Naive thymus-derived CD4-positive, alpha-beta T cell (primary cell): Measurements from ENCODE around the gene ZNF860. TPM values are rescaled to one million over a fixed set of nuclear protein-coding genes. Genes with fewer than 3 reads are reported as not detected.
"Not testable (repeated sequence)": the region's sequence is repeated elsewhere in the genome, so short reads cannot be mapped to it uniquely, and the experiment has no call there.

Source experiments
- ATAC-seq: fragments of 150-1000 bp; cut with Tn5 transposase; 2 replicates; pipeline ENCODE4 v1.10.0; 2021; ENCODE audit warnings: mild to moderate bottlenecking, moderate library complexity
- CTCF ChIA-PET: fragments of 350-600 bp; sonication (Branson Sonifier 250); formaldehyde crosslinking; loops from one replicate; lab custom pipeline; 2021; ENCODE audit warnings: antibody characterized with exemption; lab: Charles Lee
- POLR2A ChIA-PET: fragments of 350-600 bp; sonication (Branson Sonifier 250); formaldehyde crosslinking; loops from one replicate; lab custom pipeline; 2021; ENCODE audit warnings: antibody characterized with exemption, inconsistent platforms; lab: Charles Lee
- DNase-seq, 9 donors: peaks; one replicate each; pipeline versions ENCODE4 v3.0.0 to v3.0.0-alpha.2; 2020 to 2022; ENCODE audit warnings: mixed read lengths in 1 of 9
- H3K27ac ChIP-seq: one replicate; pipeline ENCODE4 v1.7.0; 2013; ENCODE audit warnings: mild to moderate bottlenecking, low read depth, low read length, moderate library complexity
- H3K27me3 ChIP-seq, 2 donors: one replicate each; pipeline ENCODE4 v1.7.0; 2013; ENCODE audit warnings: low read length in 2 of 2, mild to moderate bottlenecking in 2 of 2, moderate library complexity in 2 of 2; ENCODE audit not compliant: control insufficient read depth in 2 of 2, insufficient read depth in 2 of 2
- H3K36me3 ChIP-seq, 3 experiments: 1 replicate in 2 of 3; 2 replicates in 1 of 3; pipeline ENCODE4 v1.7.0; 2013; ENCODE audit warnings: low read length in 3 of 3, mild to moderate bottlenecking in 3 of 3, moderate library complexity in 1 of 3; ENCODE audit not compliant: insufficient read depth in 3 of 3, control insufficient read depth in 2 of 3
- H3K4me1 ChIP-seq, 2 donors: one replicate each; pipeline ENCODE4 v1.7.0; 2013; ENCODE audit warnings: low read length in 2 of 2, mild to moderate bottlenecking in 2 of 2, moderate library complexity in 1 of 2; ENCODE audit not compliant: control insufficient read depth in 2 of 2, insufficient read depth in 2 of 2
- H3K4me3 ChIP-seq: 2 replicates; pipeline ENCODE4 v1.7.0; 2013; ENCODE audit warnings: mild to moderate bottlenecking, low read length
- H3K9me3 ChIP-seq, 3 experiments: 1 replicate in 2 of 3; 2 replicates in 1 of 3; pipeline ENCODE4 v1.7.0; 2013; ENCODE audit warnings: low read length in 3 of 3; ENCODE audit not compliant: control insufficient read depth in 2 of 3
- H3K27ac Mint-ChIP-seq, 9 donors: one replicate each; pipeline ENCODE4 v1.8.0; 2020 to 2022; ENCODE audit warnings: mixed read lengths in 9 of 9, mild to moderate bottlenecking in 8 of 9, moderate library complexity in 5 of 9, inconsistent platforms in 2 of 9
- H3K27me3 Mint-ChIP-seq, 5 donors: one replicate each; pipeline ENCODE4 v1.8.0; 2021 to 2022; ENCODE audit warnings: mixed read lengths in 5 of 5, mild to moderate bottlenecking in 1 of 5
- H3K36me3 Mint-ChIP-seq, 5 donors: one replicate each; pipeline ENCODE4 v1.8.0; 2020 to 2022; ENCODE audit warnings: mixed read lengths in 5 of 5, mild to moderate bottlenecking in 3 of 5, inconsistent platforms in 1 of 5
- H3K4me1 Mint-ChIP-seq, 7 donors: one replicate each; pipeline ENCODE4 v1.8.0; 2020 to 2022; ENCODE audit warnings: mixed read lengths in 7 of 7, mild to moderate bottlenecking in 3 of 7, inconsistent platforms in 1 of 7
- H3K4me3 Mint-ChIP-seq, 10 donors: one replicate each; pipeline ENCODE4 v1.8.0; 2020 to 2022; ENCODE audit warnings: mild to moderate bottlenecking in 10 of 10, mixed read lengths in 10 of 10, moderate library complexity in 6 of 10, inconsistent platforms in 2 of 10
- H3K9me3 Mint-ChIP-seq, 11 donors: one replicate each; pipeline ENCODE4 v1.8.0; 2020 to 2022; ENCODE audit warnings: mixed read lengths in 11 of 11, mild to moderate bottlenecking in 4 of 11, inconsistent platforms in 1 of 11, moderate library complexity in 1 of 11
- intact Hi-C, 2 donors: fragments of 100-400 bp; cut with micrococcal nuclease; formaldehyde crosslinking; loops; one replicate each; pipeline ENCODE4 v1.15.1; 2023
- polyA plus RNA-seq, 2 donors: library from polyadenylated mRNA; unstranded; fragments of 300-500 nt; fragmentation: Illumina TruSeq; gene quantifications; one replicate each; pipeline ENCODE4 v1.2.3, GENCODE V29; 2021
- total RNA-seq, 6 experiments: library from RNA in 5 of 6; stranded (reverse) in 5 of 6; gene quantifications; 1 replicate in 5 of 6; 2 replicates in 1 of 6; pipeline ENCODE4 v1.2.3 and lab custom pipeline; 2021 to 2026

Gene ZNF860
- total and polyA plus RNA-seq, 7 experiments from 2014 or later: 0.11 to 0.32 (median 0.15) TPM; not detected in 4

- intact Hi-C loops: no loop called here
- ChIA-PET CTCF (no interaction called here), POLR2A (no interaction called here)
Measured at GRCh38 chr3:32009957-32010356, 28.4 kb downstream of the ZNF860 start.

GRCh38 chr3:32010699-32011098 lies 29.1 kb downstream of the ZNF860 start:
- H3K4me3 Mint-ChIP-seq, intact Hi-C loops, ATAC-seq, POLR2A ChIA-PET, H3K36me3 ChIP-seq, H3K36me3 Mint-ChIP-seq, H3K27ac ChIP-seq, H3K27me3 ChIP-seq, H3K4me1 ChIP-seq, H3K4me3 ChIP-seq, CTCF ChIA-PET, H3K9me3 ChIP-seq, DNase-seq, H3K9me3 Mint-ChIP-seq, H3K27ac Mint-ChIP-seq: not testable (repeated sequence)
- Mint-ChIP-seq H3K27me3 (peaks cover 5 to 37% (median 8%) of the 10 kb centered on the region in 5 donors), H3K4me1 (peaks cover 3 to 10% (median 7%) of the 10 kb centered on the region in 7 donors)

More at GRCh38 chr3:32009957-32010356, 28.4 kb downstream of the ZNF860 start:
- Mint-ChIP-seq H3K27ac (no peak overlapping the region), H3K4me1 (peaks cover 3 to 10% (median 7%) of the 10 kb centered on the region in 7 donors), H3K4me3 (no peak overlapping the region), H3K27me3 (peaks cover 5 to 35% (median 8%) of the 10 kb centered on the region in 5 donors), H3K9me3 (peaks cover 0 to 1% (median 0%) of the 10 kb centered on the region in 11 donors), H3K36me3 (peaks cover 0 to 2% (median 0%) of the 10 kb centered on the region in 5 donors)
- peak in 1 of 9 donors; percentile 19 for DNase-seq
- Histone ChIP-seq H3K27me3 (no peaks in the 10 kb centered on the region), H3K4me3 (no peak overlapping the region), H3K4me1 (no peaks in the 10 kb centered on the region), H3K36me3 (no peaks in the 10 kb centered on the region), H3K9me3 (no peaks in the 10 kb centered on the region), H3K27ac (no peak overlapping the region)
- peak; percentile 31 for ATAC-seq

GRCh38 chr3:32015638-32016037 lies 34.1 kb downstream of the ZNF860 start:
- DNase-seq: not testable (repeated sequence)

GRCh38 chr3:32017286-32017685 lies 35.7 kb downstream of the ZNF860 start:
- POLR2A ChIA-PET: no interaction called here

More at GRCh38 chr3:32015638-32016037, 34.1 kb downstream of the ZNF860 start:
- H3K27me3 ChIP-seq, intact Hi-C loops, H3K4me1 ChIP-seq, H3K36me3 Mint-ChIP-seq, H3K36me3 ChIP-seq, POLR2A ChIA-PET, H3K4me3 Mint-ChIP-seq, H3K4me1 Mint-ChIP-seq, H3K9me3 ChIP-seq, ATAC-seq, H3K4me3 ChIP-seq, H3K27ac Mint-ChIP-seq, H3K27ac ChIP-seq, H3K9me3 Mint-ChIP-seq: not testable (repeated sequence)
- H3K27me3 Mint-ChIP-seq: peaks cover 0 to 30% (median 0%) of the 10 kb centered on the region in 5 donors
- CTCF ChIA-PET: interaction anchor here (5.1 kb wide), 1 partner anchor 129 kb away, joined by 44 read pairs; no protein-coding TSS in a partner anchor

GRCh38 chr3:32018757-32019564 lies 37.4 kb downstream of the ZNF860 start:
- intact Hi-C loops: loop anchor here (1.0 kb wide), 3 partner anchors 95 to 321 kb away; no protein-coding TSS in a partner anchor
- peak in 6 of 9 donors; percentile 16 to 39 (median 32) for DNase-seq
- Histone ChIP-seq H3K27ac (no peak overlapping the region), H3K9me3 (no peaks in the 10 kb centered on the region), H3K4me1 (no peaks in the 10 kb centered on the region), H3K36me3 (no peaks in the 10 kb centered on the region), H3K27me3 (no peaks in the 10 kb centered on the region), H3K4me3 (no peak overlapping the region)
- no peaks in the 10 kb centered on the region for H3K36me3 Mint-ChIP-seq
- peaks cover 0 to 3% (median 0%) of the 10 kb centered on the region in 11 donors for H3K9me3 Mint-ChIP-seq
- peaks cover 0 to 5% (median 0%) of the 10 kb centered on the region in 7 donors for H3K4me1 Mint-ChIP-seq
- no peak overlapping the region for H3K4me3 Mint-ChIP-seq
- no peak overlapping the region for H3K27ac Mint-ChIP-seq
- POLR2A ChIA-PET: interaction anchor here (0.7 to 0.9 kb wide), 2 partner anchors 123 to 125 kb away, joined by 4 to 5 read pairs; no protein-coding TSS in a partner anchor
- ATAC-seq: peak; percentile 70
- peaks cover 0 to 13% (median 0%) of the 10 kb centered on the region in 5 donors for H3K27me3 Mint-ChIP-seq
- CTCF ChIA-PET: interaction anchor here (0.5 to 5.1 kb wide), 20 partner anchors 22 to 1227 kb away, joined by 3 to 44 read pairs (median 4); no protein-coding TSS in a partner anchor

More at GRCh38 chr3:32017286-32017685, 35.7 kb downstream of the ZNF860 start:
- Histone ChIP-seq H3K36me3 (no peaks in the 10 kb centered on the region), H3K9me3 (no peaks in the 10 kb centered on the region), H3K27me3 (no peaks in the 10 kb centered on the region), H3K4me3 (no peak overlapping the region), H3K4me1 (no peaks in the 10 kb centered on the region), H3K27ac (no peak overlapping the region)
- Mint-ChIP-seq H3K4me1 (peaks cover 0 to 5% (median 0%) of the 10 kb centered on the region in 7 donors), H3K36me3 (no peaks in the 10 kb centered on the region), H3K9me3 (peaks cover 0 to 4% (median 0%) of the 10 kb centered on the region in 11 donors), H3K27me3 (peaks cover 0 to 27% (median 0%) of the 10 kb centered on the region in 5 donors), H3K4me3 (no peak overlapping the region), H3K27ac (no peak overlapping the region)
- DNase-seq: no peak
- ATAC-seq: no peak
- CTCF ChIA-PET: interaction anchor here (0.6 to 5.1 kb wide), 10 partner anchors 35 to 746 kb away, joined by 3 to 44 read pairs (median 3); no protein-coding TSS in a partner anchor
- intact Hi-C loops: no loop called here

GRCh38 chr3:32021155-32021554 lies 39.6 kb downstream of the ZNF860 start:
- no peaks in the 10 kb centered on the region for H3K36me3 Mint-ChIP-seq
- POLR2A ChIA-PET: no interaction called here
- intact Hi-C loops: no loop called here

More at GRCh38 chr3:32021155-32021554, 39.6 kb downstream of the ZNF860 start:
- DNase-seq (no peak), ATAC-seq (no peak)
- CTCF ChIA-PET: interaction anchor here (2.6 kb wide), 1 partner anchor 123 kb away, joined by 11 read pairs; no protein-coding TSS in a partner anchor
- H3K27ac ChIP-seq: no peak overlapping the region
- H3K4me3 ChIP-seq: no peak overlapping the region
- H3K9me3 ChIP-seq: no peaks in the 10 kb centered on the region
- H3K4me3 Mint-ChIP-seq: no peak overlapping the region
- H3K9me3 Mint-ChIP-seq: peaks cover 0 to 3% (median 0%) of the 10 kb centered on the region in 11 donors
- no peaks in the 10 kb centered on the region for H3K36me3 ChIP-seq
- H3K27me3 ChIP-seq: no peaks in the 10 kb centered on the region
- no peak overlapping the region for H3K27ac Mint-ChIP-seq
- H3K4me1 Mint-ChIP-seq: peaks cover 0 to 5% (median 0%) of the 10 kb centered on the region in 7 donors
- no peaks in the 10 kb centered on the region for H3K4me1 ChIP-seq
- peaks cover 0 to 10% (median 0%) of the 10 kb centered on the region in 5 donors for H3K27me3 Mint-ChIP-seq
